HCT116 (cell line): ENCODE results near the gene FOXO3.
A peak's percentile ranks its signal among the peaks of the same experiment; 100 is the strongest.

Experiments used
- CEBPB ChIP-seq: IDR thresholded peaks from 2 replicates; pipeline ENCODE4 v1.6.1; 2012; ENCODE audit warnings: low read depth
- CTCF ChIP-seq, 3 experiments: fragments of 200-600 bp in 1 of 3; sonication (generic) in 1 of 3; IDR thresholded peaks in 2 of 3; conservative IDR thresholded peaks in 1 of 3; 2 replicates each; pipeline ENCODE4 v1.5.1; 2012 to 2017; ENCODE audit warnings: low read depth in 2 of 3, low read length in 2 of 3, antibody characterized with exemption in 1 of 3, borderline replicate concordance in 1 of 3, control low read depth in 1 of 3, mild to moderate bottlenecking in 1 of 3, mixed read lengths in 1 of 3, mixed run types in 1 of 3, moderate library complexity in 1 of 3; ENCODE audit not compliant: insufficient read depth in 1 of 3
- ELF1 ChIP-seq: IDR thresholded peaks from 2 replicates; pipeline ENCODE4 v1.6.1; 2012; ENCODE audit warnings: low read depth, borderline replicate concordance
- EZH2 ChIP-seq: fragments of 200-600 bp; sonication (generic); IDR thresholded peaks from 2 replicates; pipeline ENCODE4 v1.6.1; 2017; ENCODE audit warnings: antibody characterized with exemption, mixed run types
- EZH2phosphoT487 ChIP-seq: fragments of 200-600 bp; IDR thresholded peaks from 2 replicates; pipeline ENCODE4 v1.6.1; 2018; ENCODE audit warnings: antibody characterized with exemption, borderline replicate concordance
- POLR2A ChIP-seq: IDR thresholded peaks from 2 replicates; pipeline ENCODE4 v1.7.0; 2011; ENCODE audit warnings: borderline replicate concordance; ENCODE audit not compliant: insufficient read depth, insufficient read length; ENCODE audit errors: extremely low read depth
- POLR2AphosphoS5 ChIP-seq: IDR thresholded peaks from 2 replicates; pipeline ENCODE4 v1.6.1; 2011; ENCODE audit warnings: mild to moderate bottlenecking, low read depth, low read length, moderate library complexity
- RAD21 ChIP-seq: IDR thresholded peaks from 2 replicates; pipeline ENCODE4 v1.6.1; 2012; ENCODE audit warnings: low read depth, mild to moderate bottlenecking
- REST ChIP-seq: IDR thresholded peaks from 2 replicates; pipeline ENCODE4 v1.6.1; 2012; ENCODE audit warnings: low read depth
- SIN3A ChIP-seq: IDR thresholded peaks from 2 replicates; pipeline ENCODE4 v1.6.1; 2012; ENCODE audit warnings: low read depth
- SP1 ChIP-seq: IDR thresholded peaks from 2 replicates; pipeline ENCODE4 v1.6.1; 2012; ENCODE audit warnings: low read depth
- YY1 ChIP-seq: IDR thresholded peaks from 2 replicates; pipeline ENCODE4 v1.6.1; 2011; ENCODE audit warnings: low read length, low read depth, moderate library complexity, mild to moderate bottlenecking; ENCODE audit not compliant: insufficient replicate concordance; ENCODE audit errors: extremely low read depth
- ZNF274 ChIP-seq: fragments of 200-500 bp; sonication (Bioruptor generic); IDR thresholded peaks from 2 replicates; pipeline ENCODE4 v1.6.1; 2014; ENCODE audit warnings: mild to moderate bottlenecking, low read depth, low read length, inconsistent platforms

- no peak for TF ChIP-seq POLR2A
- TF ChIP-seq CTCF (IDR thresholded peaks at IDR 0.05 in 2 of 3, conservative IDR thresholded peaks at IDR 0.05 in 1 of 3; ENCODE audit: borderline replicate concordance in 1 of 3, insufficient read depth in 1 of 3, low read depth in 2 of 3, low read length in 2 of 3): no peak
- TF ChIP-seq ZNF274: no peak
- TF ChIP-seq YY1: no peak
- TF ChIP-seq CEBPB: peak; percentile 99
- peak; percentile 51; the same call in 1 of the 2 replicates for TF ChIP-seq POLR2AphosphoS5
- no peak for TF ChIP-seq ELF1
- no peak for TF ChIP-seq EZH2
- TF ChIP-seq EZH2phosphoT487: no peak
- TF ChIP-seq SIN3A: no peak; the same call in 1 of the 2 replicates
- peak; percentile 21; the same call in 1 of the 2 replicates for TF ChIP-seq RAD21
- TF ChIP-seq SP1: peak; percentile 88
- no peak for TF ChIP-seq REST
Measured at GRCh38 chr6:108689272-108690161, 128.8 kb downstream of the FOXO3 start.
